Stimulated activated memory B cell treated with anti-CD40 and anti-IgM and Interleukin-4, amounts not matched to agents 10 μg/mL and 1 μg/mL and 100 μg/mL, for 72 hours (primary cell): ENCODE measurements around the gene ZBTB17.
A peak's percentile ranks its signal among the peaks of the same experiment; 100 is the strongest.
"Not testable (repeated sequence)": the region's sequence is repeated elsewhere in the genome, so short reads cannot be mapped to it uniquely, and the experiment has no call there.

Experiments
- ATAC-seq: fragments of 150-1000 bp; cut with Tn5 transposase; 2 replicates; pipeline ENCODE4 v1.10.0; 2021
- H3K27ac Mint-ChIP-seq: one replicate; pipeline ENCODE4 v1.8.0; 2022; ENCODE audit warnings: mild to moderate bottlenecking, mixed read lengths
- H3K27me3 Mint-ChIP-seq: one replicate; pipeline ENCODE4 v1.8.0; 2022; ENCODE audit warnings: mixed read lengths
- H3K36me3 Mint-ChIP-seq: one replicate; pipeline ENCODE4 v1.8.0; 2022; ENCODE audit warnings: mixed read lengths
- H3K4me1 Mint-ChIP-seq: one replicate; pipeline ENCODE4 v1.8.0; 2022; ENCODE audit warnings: mixed read lengths
- H3K4me3 Mint-ChIP-seq: one replicate; pipeline ENCODE4 v1.8.0; 2022; ENCODE audit warnings: mild to moderate bottlenecking, moderate library complexity, mixed read lengths
- H3K9me3 Mint-ChIP-seq: one replicate; pipeline ENCODE4 v1.8.0; 2022; ENCODE audit warnings: mixed read lengths

The ZBTB17 gene

GRCh38 chr1:16014509-16015482, 38.9 kb upstream of the ZBTB17 start:
- peaks cover 46% of the 10 kb centered on the region for H3K4me1 Mint-ChIP-seq
- H3K27me3 Mint-ChIP-seq: peaks cover 13% of the 10 kb centered on the region
- ATAC-seq: peak; percentile 64
- no peaks in the 10 kb centered on the region for H3K36me3 Mint-ChIP-seq
- peak overlapping the region; percentile 21 for H3K4me3 Mint-ChIP-seq
- peak overlapping the region; percentile 70 for H3K27ac Mint-ChIP-seq
- H3K9me3 Mint-ChIP-seq: no peaks in the 10 kb centered on the region

DNA sequence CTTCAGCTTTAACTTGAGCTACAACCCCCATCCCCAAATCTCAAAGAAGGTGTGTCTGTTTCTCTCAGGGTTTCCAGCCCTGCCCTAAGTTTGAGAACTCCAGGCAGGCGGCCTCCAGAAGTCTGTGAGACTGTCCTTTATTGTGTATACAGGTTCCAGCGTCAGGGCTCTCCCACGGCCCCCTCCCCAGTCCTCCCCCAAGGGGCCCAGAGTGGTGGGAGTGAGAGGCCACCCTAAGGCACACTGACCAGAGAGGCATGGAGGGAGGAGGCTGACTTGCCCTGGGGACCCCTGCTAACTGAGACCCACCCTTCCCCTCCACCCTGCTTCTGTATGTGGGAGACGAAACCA, 38.0 kb upstream of the ZBTB17 start:
- Mint-ChIP-seq H3K27ac (peak overlapping the region; percentile 70), H3K4me1 (peaks cover 46% of the 10 kb centered on the region), H3K4me3 (no peak overlapping the region), H3K36me3 (no peaks in the 10 kb centered on the region), H3K27me3 (peaks cover 13% of the 10 kb centered on the region), H3K9me3 (no peaks in the 10 kb centered on the region)
- no peak for ATAC-seq

GRCh38 chr1:16013220-16013907, 37.5 kb upstream of the ZBTB17 start:
- H3K9me3 Mint-ChIP-seq: no peaks in the 10 kb centered on the region
- H3K4me1 Mint-ChIP-seq: peaks cover 46% of the 10 kb centered on the region
- H3K36me3 Mint-ChIP-seq: no peaks in the 10 kb centered on the region
- peak overlapping the region; percentile 56 for H3K4me3 Mint-ChIP-seq
- H3K27me3 Mint-ChIP-seq: peaks cover 13% of the 10 kb centered on the region
- ATAC-seq: peak; percentile 53
- H3K27ac Mint-ChIP-seq: peak overlapping the region; percentile 70

DNA sequence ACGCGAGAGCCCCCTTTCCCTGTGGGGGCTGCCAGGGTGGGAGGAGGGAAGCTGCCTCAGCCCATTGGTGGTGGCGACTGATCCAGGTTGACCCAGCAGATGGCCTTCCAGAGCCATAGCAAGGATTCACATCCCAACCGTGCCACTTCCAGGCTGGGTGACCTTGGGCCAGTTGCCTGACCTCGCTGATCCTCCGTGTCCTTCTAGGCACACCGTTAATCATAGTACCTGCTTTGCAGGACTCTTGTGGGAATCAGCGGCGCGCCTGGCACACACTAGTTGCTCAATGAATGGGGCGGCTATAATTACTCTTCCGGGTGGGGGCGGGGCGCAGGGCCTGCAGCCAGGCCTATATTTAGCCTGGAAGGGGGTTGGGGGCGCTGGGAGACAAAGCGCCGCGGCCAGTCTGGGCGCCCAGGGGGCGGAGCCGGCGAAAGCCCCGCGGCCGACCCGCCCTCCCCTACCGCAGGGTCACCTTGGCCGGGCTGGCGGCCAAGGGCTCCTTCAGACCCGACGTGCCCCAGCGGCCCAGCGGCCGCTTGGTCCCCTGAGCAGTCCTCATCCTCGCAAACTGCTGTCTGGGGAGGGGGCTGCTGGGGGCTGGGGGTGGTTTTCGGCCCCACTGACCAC, 36.8 kb upstream of the ZBTB17 start:
- Mint-ChIP-seq H3K36me3 (no peaks in the 10 kb centered on the region), H3K4me3 (peak overlapping the region; percentile 56), H3K27ac (peak overlapping the region; percentile 70), H3K4me1 (peaks cover 47% of the 10 kb centered on the region), H3K27me3 (peaks cover 13% of the 10 kb centered on the region), H3K9me3 (no peaks in the 10 kb centered on the region)
- ATAC-seq: peak; percentile 31

GRCh38 chr1:16011936-16012589, 36.2 kb upstream of the ZBTB17 start:
- Mint-ChIP-seq H3K9me3 (no peaks in the 10 kb centered on the region), H3K36me3 (no peaks in the 10 kb centered on the region), H3K4me1 (peaks cover 47% of the 10 kb centered on the region), H3K4me3 (peak overlapping the region; percentile 56), H3K27ac (peak overlapping the region; percentile 70), H3K27me3 (peaks cover 13% of the 10 kb centered on the region)
- no peak for ATAC-seq

- Mint-ChIP-seq H3K4me1 (peaks cover 54% of the 10 kb centered on the region), H3K4me3 (no peak overlapping the region), H3K36me3 (no peaks in the 10 kb centered on the region), H3K27me3 (peaks cover 10% of the 10 kb centered on the region), H3K9me3 (no peaks in the 10 kb centered on the region), H3K27ac (no peak overlapping the region)
- ATAC-seq: no peak
Measured at GRCh38 chr1:16010837-16011236, 34.9 kb upstream of the ZBTB17 start.

DNA sequence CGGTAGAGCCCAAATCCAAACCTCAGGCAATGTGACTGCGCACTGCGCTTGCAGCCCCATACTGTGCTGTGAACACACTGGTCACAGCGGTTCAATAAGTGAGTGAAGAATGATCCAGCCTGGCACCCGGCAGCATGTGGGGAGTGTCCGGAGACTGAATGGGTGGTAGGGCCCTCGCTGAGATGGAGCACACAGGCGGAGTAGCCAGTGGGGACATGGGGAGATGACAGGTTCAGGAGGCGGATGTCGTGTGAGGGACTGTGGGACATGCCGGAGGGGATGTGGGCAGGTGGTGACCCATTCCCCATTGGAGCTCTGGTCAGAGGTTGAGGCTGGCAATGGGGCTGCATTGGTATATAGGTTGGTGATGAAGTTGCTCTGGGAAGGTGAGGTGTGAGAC, 33.8 kb upstream of the ZBTB17 start:
- Mint-ChIP-seq H3K27ac (no peak overlapping the region), H3K27me3 (no peaks in the 10 kb centered on the region), H3K4me1 (peaks cover 52% of the 10 kb centered on the region), H3K4me3 (no peak overlapping the region), H3K9me3 (no peaks in the 10 kb centered on the region), H3K36me3 (no peaks in the 10 kb centered on the region)
- ATAC-seq: no peak

- Mint-ChIP-seq H3K36me3 (no peaks in the 10 kb centered on the region), H3K27me3 (no peaks in the 10 kb centered on the region), H3K9me3 (no peaks in the 10 kb centered on the region), H3K4me1 (peaks cover 46% of the 10 kb centered on the region), H3K4me3 (no peak overlapping the region), H3K27ac (no peak overlapping the region)
- ATAC-seq: peak; percentile 43
Measured at GRCh38 chr1:16009030-16009460, 33.1 kb upstream of the ZBTB17 start.

DNA sequence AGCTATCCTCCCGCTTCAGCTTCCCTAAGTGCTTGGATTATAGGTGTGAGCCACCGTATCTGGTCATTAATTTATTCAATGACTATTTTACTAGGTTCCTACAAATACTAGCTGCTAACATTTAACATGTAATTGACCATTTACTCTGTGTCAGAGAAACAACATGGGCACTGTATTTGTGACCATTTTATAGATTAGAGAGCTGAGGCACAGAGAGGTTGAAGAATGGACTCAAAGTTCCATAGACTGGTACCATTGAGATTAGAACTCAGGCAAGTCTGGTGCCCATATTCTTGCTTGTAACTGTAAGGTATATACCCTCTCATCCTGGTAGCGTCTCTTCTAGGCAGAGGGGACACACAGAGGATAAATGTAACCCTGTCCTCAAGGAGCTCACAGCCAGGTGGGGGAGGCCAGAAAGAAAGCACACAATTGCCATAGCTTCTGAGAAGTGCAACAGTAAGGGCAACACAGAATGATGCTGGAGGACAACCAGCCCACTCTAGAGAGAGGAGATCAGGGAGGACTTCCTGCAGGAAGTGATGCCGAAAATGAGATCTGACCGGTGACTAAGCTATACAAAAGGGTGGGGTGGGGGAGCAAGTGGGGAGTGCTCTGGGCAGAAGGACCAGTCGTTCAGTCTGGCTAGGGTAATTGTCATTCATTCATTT, 31.9 kb upstream of the ZBTB17 start:
- Mint-ChIP-seq H3K4me3 (no peak overlapping the region), H3K27ac (no peak overlapping the region), H3K27me3 (no peaks in the 10 kb centered on the region), H3K36me3 (no peaks in the 10 kb centered on the region), H3K4me1 (peaks cover 37% of the 10 kb centered on the region), H3K9me3 (no peaks in the 10 kb centered on the region)
- ATAC-seq: no peak

GRCh38 chr1:16006552-16007485, 30.9 kb upstream of the ZBTB17 start:
- Mint-ChIP-seq H3K4me3 (no peak overlapping the region), H3K36me3 (no peaks in the 10 kb centered on the region), H3K9me3 (no peaks in the 10 kb centered on the region), H3K4me1 (peaks cover 31% of the 10 kb centered on the region), H3K27me3 (no peaks in the 10 kb centered on the region), H3K27ac (peak overlapping the region; percentile 42)
- peak; percentile 76 for ATAC-seq

- H3K9me3 Mint-ChIP-seq: no peaks in the 10 kb centered on the region
- no peak overlapping the region for H3K4me3 Mint-ChIP-seq
- no peak for ATAC-seq
- no peaks in the 10 kb centered on the region for H3K27me3 Mint-ChIP-seq
- H3K36me3 Mint-ChIP-seq: no peaks in the 10 kb centered on the region
- peaks cover 31% of the 10 kb centered on the region for H3K4me1 Mint-ChIP-seq
- peak overlapping the region; percentile 42 for H3K27ac Mint-ChIP-seq
Measured at GRCh38 chr1:16006010-16006409, 30.1 kb upstream of the ZBTB17 start.

DNA sequence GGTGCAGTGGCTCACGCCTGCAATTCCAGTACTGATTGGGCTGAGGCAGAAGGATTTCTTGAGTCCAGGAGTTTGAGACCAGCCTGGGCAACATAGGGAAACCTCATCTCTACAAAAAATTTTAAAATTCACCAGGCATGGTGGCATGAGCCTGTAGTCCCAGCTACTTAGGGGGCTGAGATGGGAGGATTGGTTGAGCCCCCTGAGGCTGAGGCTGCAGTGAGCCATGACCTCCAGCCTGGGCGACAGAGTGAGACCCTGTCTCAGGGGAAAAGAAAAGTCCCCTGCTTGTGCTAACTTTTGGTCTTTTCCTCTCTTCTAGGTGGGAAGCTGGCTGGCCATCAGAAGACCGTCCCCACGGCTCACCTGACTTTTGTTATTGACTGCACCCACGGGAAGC, 29.7 kb upstream of the ZBTB17 start:
- H3K27ac Mint-ChIP-seq: no peak overlapping the region
- H3K27me3 Mint-ChIP-seq: no peaks in the 10 kb centered on the region
- H3K36me3 Mint-ChIP-seq: no peaks in the 10 kb centered on the region
- no peaks in the 10 kb centered on the region for H3K9me3 Mint-ChIP-seq
- no peak overlapping the region for H3K4me3 Mint-ChIP-seq
- peaks cover 31% of the 10 kb centered on the region for H3K4me1 Mint-ChIP-seq
- ATAC-seq: no peak

DNA sequence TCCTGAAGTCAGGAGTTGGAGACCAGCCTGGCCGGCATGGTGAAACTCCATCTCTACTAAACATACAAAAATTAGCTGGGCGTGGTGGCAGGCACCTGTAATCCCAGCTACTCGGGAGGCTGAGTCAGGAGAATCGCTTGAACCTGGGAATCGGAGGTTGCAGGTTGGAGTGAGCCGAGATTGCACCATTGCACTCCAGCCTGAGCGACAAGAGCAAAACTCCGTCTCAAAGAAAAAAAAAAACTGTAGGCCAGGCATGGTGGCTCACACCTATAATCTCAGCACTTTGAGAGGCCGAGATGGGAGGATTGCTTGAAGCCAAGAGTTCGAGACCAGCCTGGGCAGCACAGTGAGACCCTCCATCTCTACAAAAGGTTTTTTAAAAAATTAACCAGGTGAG, 25.4 kb upstream of the ZBTB17 start:
- not testable (repeated sequence) for H3K27ac Mint-ChIP-seq, H3K36me3 Mint-ChIP-seq, H3K9me3 Mint-ChIP-seq, ATAC-seq, H3K27me3 Mint-ChIP-seq, H3K4me3 Mint-ChIP-seq
- peaks cover 14% of the 10 kb centered on the region for H3K4me1 Mint-ChIP-seq

DNA sequence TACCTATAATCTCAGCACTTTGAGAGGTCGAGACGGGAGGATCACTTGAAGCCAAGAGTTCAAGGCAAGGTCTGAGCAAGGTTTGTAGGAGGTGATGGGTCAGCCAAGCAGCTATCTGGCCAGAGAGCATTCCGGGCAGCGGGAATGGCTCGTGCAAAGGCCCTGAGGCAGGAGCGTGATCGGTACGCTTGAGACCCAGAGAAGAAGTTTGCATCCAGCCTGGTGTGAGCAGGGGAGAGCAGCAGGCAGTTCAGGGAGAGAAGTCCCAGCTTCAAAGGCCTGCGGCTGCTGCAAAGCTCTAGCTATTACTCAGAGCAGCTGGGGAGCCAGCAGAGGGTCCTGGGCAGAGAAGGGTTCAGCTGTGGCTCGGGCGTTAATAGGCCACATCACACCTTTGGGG, 23.0 kb upstream of the ZBTB17 start:
- H3K36me3 Mint-ChIP-seq: no peaks in the 10 kb centered on the region
- H3K27me3 Mint-ChIP-seq: no peaks in the 10 kb centered on the region
- H3K27ac Mint-ChIP-seq: no peak overlapping the region
- no peak overlapping the region for H3K4me3 Mint-ChIP-seq
- no peak for ATAC-seq
- no peaks in the 10 kb centered on the region for H3K4me1 Mint-ChIP-seq
- no peaks in the 10 kb centered on the region for H3K9me3 Mint-ChIP-seq
